Measurements from ENCODE around the gene CCNY.
"Not testable (repeated sequence)": the region's sequence is repeated elsewhere in the genome, so short reads cannot be mapped to it uniquely, and the experiment has no call there.

The CCNY gene

DNA sequence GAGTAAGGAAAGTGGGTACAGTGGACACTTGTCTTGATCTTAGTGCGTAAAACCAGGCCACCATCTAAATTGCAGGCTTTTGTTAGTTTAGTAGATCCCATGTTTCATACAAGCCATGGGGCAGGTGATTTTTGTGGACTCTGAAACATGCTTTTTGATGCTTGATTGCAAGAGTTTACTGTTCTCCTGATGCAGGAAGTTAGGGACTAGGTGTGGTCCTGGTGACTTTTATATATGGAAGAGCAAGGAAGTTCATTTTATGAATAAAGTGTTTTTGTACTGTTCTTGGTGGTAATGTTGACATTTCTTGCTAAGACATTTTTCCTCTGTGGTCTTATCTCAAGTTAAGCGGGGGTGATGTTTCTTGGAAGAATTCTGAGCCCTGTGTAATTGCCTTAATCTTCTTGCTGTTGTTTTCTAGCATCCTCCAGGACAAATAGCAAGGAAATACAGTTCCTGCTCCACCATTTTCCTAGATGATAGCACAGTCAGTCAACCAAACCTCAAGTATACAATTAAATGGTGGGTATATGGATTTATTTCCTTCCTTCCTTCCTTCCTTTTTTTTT, 179.9 kb downstream of the CCNY start:
- in situ Hi-C loops (cut with HindIII; ENCODE audit: low pct_ligation_motif_present, low sequenced_read_pairs), result no loop called here
- Histone ChIP-seq H3K4me3 (ENCODE audit: low read depth, low read length) (no peak overlapping the region), H3K27ac (no peak overlapping the region), H3K27me3 (replicated peaks) (no peaks in the 10 kb centered on the region), H3K36me3 (replicated peaks) (no peaks in the 10 kb centered on the region)
- TF ChIP-seq CTCF (IDR thresholded peaks at IDR 0.05; ENCODE audit: low read depth, low read length, missing control alignments), result no peak
- DNase-seq, result no peak

DNA sequence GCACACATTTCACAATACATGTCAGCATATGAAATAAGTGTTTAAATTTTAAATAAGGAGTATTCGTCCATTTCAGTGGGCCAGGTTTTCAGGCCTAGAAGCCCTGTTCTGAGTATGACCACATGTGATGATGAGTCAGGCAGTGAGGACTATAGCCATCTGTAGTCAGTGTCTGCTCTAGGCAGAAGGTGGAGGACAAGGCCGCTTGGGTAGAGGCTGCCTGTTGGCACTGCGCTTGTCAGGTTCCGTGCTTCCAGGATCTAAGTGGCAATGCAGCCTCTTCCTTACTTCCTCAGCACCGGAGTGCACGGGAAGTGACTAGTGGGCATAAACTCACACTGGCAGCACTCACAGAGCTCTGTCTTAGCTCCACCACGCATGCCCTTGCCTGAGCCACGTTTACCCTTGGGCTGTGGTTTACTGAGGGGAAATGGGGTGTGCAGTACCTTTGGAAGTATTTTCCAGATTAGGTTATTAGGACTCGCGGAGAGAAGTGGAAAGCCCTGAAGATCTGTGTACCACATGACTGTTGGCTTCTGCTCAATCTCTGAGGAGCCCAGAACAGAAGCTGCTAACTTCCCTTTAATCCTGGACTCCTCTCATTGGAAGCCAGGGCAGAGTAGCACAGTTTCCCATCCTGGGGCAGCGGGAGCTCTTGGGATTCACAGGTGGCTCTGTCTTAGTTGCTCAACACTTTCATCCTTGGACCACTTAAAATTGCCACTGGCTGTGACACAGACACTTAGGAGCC, 181.3 kb downstream of the CCNY start:
- H3K4me3 ChIP-seq (ENCODE audit: low read depth, low read length), result no peak overlapping the region
- DNase-seq, result peak; percentile 17
- no peak for TF ChIP-seq CTCF (IDR thresholded peaks at IDR 0.05; ENCODE audit: low read depth, low read length, missing control alignments)
- no peaks in the 10 kb centered on the region for H3K27me3 ChIP-seq (replicated peaks)
- in situ Hi-C loops (cut with HindIII; ENCODE audit: low pct_ligation_motif_present, low sequenced_read_pairs), result no loop called here
- no peak overlapping the region for H3K27ac ChIP-seq
- H3K36me3 ChIP-seq (replicated peaks), result no peaks in the 10 kb centered on the region

DNA sequence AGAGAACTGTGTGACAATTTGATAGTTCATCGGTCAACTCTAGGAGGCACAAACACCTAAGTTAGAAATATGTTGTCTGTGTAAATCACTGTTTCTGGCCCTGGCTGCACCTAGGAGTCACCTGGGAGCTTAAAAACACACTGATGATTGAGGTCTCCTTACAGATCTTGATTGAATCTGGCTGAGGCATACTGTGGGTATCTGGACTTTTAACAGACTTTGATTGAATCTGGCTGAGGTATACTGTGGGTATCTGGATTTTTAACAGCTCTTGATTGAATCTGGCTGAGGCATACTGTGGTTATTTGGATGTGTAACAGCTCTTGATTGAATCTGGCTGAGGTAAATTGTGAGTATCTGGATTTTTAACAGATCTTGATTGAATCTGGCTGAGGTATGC, 181.9 kb downstream of the CCNY start:
- H3K27me3 ChIP-seq (replicated peaks); H3K36me3 ChIP-seq (replicated peaks); H3K4me3 ChIP-seq (ENCODE audit: low read depth, low read length); H3K27ac ChIP-seq; DNase-seq; in situ Hi-C loops (cut with HindIII; ENCODE audit: low pct_ligation_motif_present, low sequenced_read_pairs): not testable (repeated sequence)

DNA sequence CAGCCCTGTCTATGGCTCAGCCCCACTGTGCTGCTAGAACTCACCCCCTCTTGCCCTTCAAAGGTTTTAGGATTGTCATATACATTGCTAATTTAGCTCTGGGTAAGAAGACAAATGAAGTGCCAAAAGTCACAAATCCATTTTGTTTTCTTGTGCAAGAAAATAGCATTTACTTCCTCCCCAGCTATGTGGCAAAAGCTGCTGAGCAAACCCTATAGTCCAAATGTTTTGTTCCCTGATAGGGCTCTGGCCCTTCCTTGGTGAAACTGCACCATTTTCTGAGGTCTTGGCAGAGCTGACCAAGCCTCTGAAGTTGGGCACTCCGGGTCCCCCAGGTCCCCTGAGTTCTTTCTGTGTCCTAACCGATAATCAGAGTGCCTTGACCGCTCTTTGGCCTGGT, 184.7 kb downstream of the CCNY start:
- no peak for DNase-seq
- Histone ChIP-seq H3K27me3 (replicated peaks) (no peaks in the 10 kb centered on the region), H3K36me3 (replicated peaks) (no peaks in the 10 kb centered on the region), H3K27ac (no peak overlapping the region), H3K4me3 (ENCODE audit: low read depth, low read length) (no peak overlapping the region)
- no peak for TF ChIP-seq CTCF (IDR thresholded peaks at IDR 0.05; ENCODE audit: low read depth, low read length, missing control alignments)
- in situ Hi-C loops (cut with HindIII; ENCODE audit: low pct_ligation_motif_present, low sequenced_read_pairs), result no loop called here

- no peaks in the 10 kb centered on the region for H3K36me3 ChIP-seq (replicated peaks)
- no peak for TF ChIP-seq CTCF (IDR thresholded peaks at IDR 0.05; ENCODE audit: low read depth, low read length, missing control alignments)
- DNase-seq, result no peak
- H3K27ac ChIP-seq, result no peak overlapping the region
- in situ Hi-C loops (cut with HindIII; ENCODE audit: low pct_ligation_motif_present, low sequenced_read_pairs), result no loop called here
- no peak overlapping the region for H3K4me3 ChIP-seq (ENCODE audit: low read depth, low read length)
- no peaks in the 10 kb centered on the region for H3K27me3 ChIP-seq (replicated peaks)
Measured at GRCh38 chr10:35523670-35524225, 187.4 kb downstream of the CCNY start.

GRCh38 chr10:35526746-35527145, 190.4 kb downstream of the CCNY start:
- TF ChIP-seq CTCF (IDR thresholded peaks at IDR 0.05; ENCODE audit: low read depth, low read length, missing control alignments), result no peak
- in situ Hi-C loops (cut with HindIII; ENCODE audit: low pct_ligation_motif_present, low sequenced_read_pairs), result no loop called here
- no peak overlapping the region for H3K27ac ChIP-seq
- no peak overlapping the region for H3K4me3 ChIP-seq (ENCODE audit: low read depth, low read length)
- no peaks in the 10 kb centered on the region for H3K27me3 ChIP-seq (replicated peaks)
- H3K36me3 ChIP-seq (replicated peaks), result peaks cover 7% of the 10 kb centered on the region
- no peak for DNase-seq

Measured in brain microvascular endothelial cell (primary cell).